HepG2 (cell line): ENCODE measurements around the gene COMT. TPM values are rescaled to one million over a fixed set of nuclear protein-coding genes. Genes with fewer than 3 reads are reported as not detected.

Experiments
- CEBPG ChIP-seq: IDR thresholded peaks from 2 replicates; pipeline ENCODE4 v1.6.1; 2016
- CENPX ChIP-seq: sonication (generic); formaldehyde crosslinking; IDR thresholded peaks from 2 replicates; pipeline ENCODE4 v1.9.0; 2021; ENCODE audit warnings: mild to moderate bottlenecking, missing genetic modification reagents, moderate library complexity
- DR1 ChIP-seq: sonication (generic); formaldehyde crosslinking; IDR thresholded peaks from 2 replicates; pipeline ENCODE4 v1.8.0; 2021; ENCODE audit warnings: mild to moderate bottlenecking, missing genetic modification reagents, inconsistent platforms
- ELF4 ChIP-seq: sonication (generic); formaldehyde crosslinking; IDR thresholded peaks from 2 replicates; pipeline ENCODE4 v1.5.0; 2020; ENCODE audit warnings: missing genetic modification reagents, mild to moderate bottlenecking, moderate library complexity, borderline replicate concordance
- GABPA ChIP-seq, 2 experiments: IDR thresholded peaks; 2 replicates each; pipeline ENCODE4 v1.6.1; 2011 to 2016; ENCODE audit warnings: low read depth in 2 of 2, low read length in 1 of 2, missing biosample characterization in 1 of 2, missing genetic modification characterization in 1 of 2
- GLI4 ChIP-seq: sonication (generic); formaldehyde crosslinking; IDR thresholded peaks from 2 replicates; pipeline ENCODE4 v1.5.1; 2020; ENCODE audit warnings: missing genetic modification reagents, mild to moderate bottlenecking, moderate library complexity, borderline replicate concordance
- GMEB1 ChIP-seq: sonication (generic); formaldehyde crosslinking; IDR thresholded peaks from 2 replicates; pipeline ENCODE4 v1.5.1; 2020; ENCODE audit warnings: missing genetic modification reagents, mild to moderate bottlenecking, borderline replicate concordance
- HIC2 ChIP-seq: sonication (generic); formaldehyde crosslinking; IDR thresholded peaks from 2 replicates; pipeline ENCODE4 v1.9.0; 2022; ENCODE audit warnings: low read depth, missing genetic modification reagents
- KAT8 ChIP-seq: IDR thresholded peaks from 2 replicates; pipeline ENCODE4 v1.6.1; 2016; ENCODE audit warnings: missing genetic modification reagents, missing compliant biosample characterization
- KDM5B ChIP-seq: sonication (generic); formaldehyde crosslinking; IDR thresholded peaks from 2 replicates; pipeline ENCODE4 v1.4.0; 2020; ENCODE audit warnings: missing genetic modification reagents, mild to moderate bottlenecking, borderline replicate concordance
- MAFK ChIP-seq, 2 experiments: IDR thresholded peaks in 1 of 2; conservative IDR thresholded peaks in 1 of 2; 2 replicates each; pipeline ENCODE4 v1.6.1; 2011; ENCODE audit warnings: improper control_type of control experiment in 2 of 2, low read length in 2 of 2
- MED1 ChIP-seq: sonication (generic); formaldehyde crosslinking; IDR thresholded peaks from 2 replicates; pipeline ENCODE4 v1.4.0; 2020; ENCODE audit warnings: missing genetic modification reagents
- NAIF1 ChIP-seq: sonication (generic); formaldehyde crosslinking; IDR thresholded peaks from 2 replicates; pipeline ENCODE4 v1.5.0; 2020; ENCODE audit warnings: mild to moderate bottlenecking, missing genetic modification reagents, borderline replicate concordance
- NFE2 ChIP-seq: sonication (generic); formaldehyde crosslinking; IDR thresholded peaks from 2 replicates; pipeline ENCODE4 v1.4.0; 2020; ENCODE audit warnings: missing genetic modification reagents
- NR0B2 ChIP-seq: sonication (generic); formaldehyde crosslinking; IDR thresholded peaks from 2 replicates; pipeline ENCODE4 v1.4.0; 2020; ENCODE audit warnings: mild to moderate bottlenecking, missing genetic modification reagents
- SOX13 ChIP-seq, 3 experiments: fragments of 450-650 bp in 1 of 3; sonication (generic) in 1 of 3; formaldehyde crosslinking in 1 of 3; IDR thresholded peaks in 2 of 3; conservative IDR thresholded peaks in 1 of 3; 2 replicates each; pipeline versions ENCODE4 v1.5.0 to v1.6.1; 2016 to 2020; ENCODE audit warnings: antibody characterized with exemption in 1 of 3, mild to moderate bottlenecking in 1 of 3, missing compliant biosample characterization in 1 of 3, missing genetic modification reagents in 1 of 3, moderate library complexity in 1 of 3
- TCF7L2 ChIP-seq: IDR thresholded peaks from 2 replicates; pipeline ENCODE4 v1.6.1; 2011; ENCODE audit warnings: mild to moderate bottlenecking, low read depth, low read length, moderate library complexity
- TFDP1 ChIP-seq: IDR thresholded peaks from 2 replicates; pipeline ENCODE4 v1.6.1; 2016; ENCODE audit warnings: missing compliant biosample characterization, missing genetic modification reagents, borderline replicate concordance
- ZNF446 ChIP-seq: sonication (generic); formaldehyde crosslinking; IDR thresholded peaks from 2 replicates; pipeline ENCODE4 v1.5.0; 2020; ENCODE audit warnings: mild to moderate bottlenecking, missing genetic modification reagents
- ZNF530 ChIP-seq: sonication (generic); formaldehyde crosslinking; IDR thresholded peaks from 2 replicates; pipeline ENCODE4 v1.5.0; 2020; ENCODE audit warnings: low read depth, mild to moderate bottlenecking, missing genetic modification reagents
- ZNF598 ChIP-seq: sonication (generic); formaldehyde crosslinking; IDR thresholded peaks from 2 replicates; pipeline ENCODE4 v1.5.1; 2020; ENCODE audit warnings: mild to moderate bottlenecking, missing genetic modification reagents, borderline replicate concordance
- ZNF644 ChIP-seq: IDR thresholded peaks from 2 replicates; pipeline ENCODE4 v1.6.1; 2016; ENCODE audit warnings: low read depth
- ZNF749 ChIP-seq: sonication (generic); formaldehyde crosslinking; IDR thresholded peaks from 2 replicates; pipeline ENCODE4 v1.8.0; 2022; ENCODE audit warnings: mild to moderate bottlenecking, missing genetic modification reagents, moderate library complexity, borderline replicate concordance
- polyA plus RNA-seq, 8 experiments: library from polyadenylated mRNA; depleted of rRNA in 3 of 8; stranded (reverse) in 7 of 8; unstranded in 1 of 8; fragments of >200 nt; fragmentation: Illumina TruSeq in 4 of 8; extraction: Trizol in 4 of 8; gene quantifications; 2 replicates each; pipeline versions ENCODE4 v1.2.1 to v1.2.3, GENCODE V29; 2011 to 2016; ENCODE audit warnings: low read depth in 4 of 8, missing spikeins in 1 of 8, mixed read lengths in 1 of 8; ENCODE audit not compliant: insufficient read depth in 1 of 8
- total RNA-seq, 5 experiments: library from RNA; depleted of rRNA; stranded (reverse); fragments of >200 nt; fragmentation: Illumina TruSeq; extraction: Trizol; gene quantifications; 2 replicates each; pipeline ENCODE4 v1.2.3, GENCODE V29; 2016; ENCODE audit warnings: low read depth in 1 of 5

Gene COMT
- total and polyA plus RNA-seq, 2 of the 13 experiments (the other 11 are each of a cell fraction or from before 2014, with no cell fraction given): 156 to 162 TPM

GRCh38 chr22:19942157-19943081, 847 bp downstream of the COMT start (continued):
- TF ChIP-seq MAFK (conservative IDR thresholded peaks at IDR 0.05 in 1 of 2, IDR thresholded peaks at IDR 0.05 in 1 of 2; ENCODE audit: low read length in 2 of 2): no peak
- TF ChIP-seq HIC2 (CRISPR knock-in tag): 0 out of 2 replicates have a peak, but pooled peaks have one; percentile 46
- no peak for TF ChIP-seq ELF4
- TF ChIP-seq TCF7L2: no peak
- no peak for TF ChIP-seq ZNF644
- TF ChIP-seq ZNF446: no peak; the same call in 1 of the 2 replicates
- TF ChIP-seq ZNF530 (CRISPR knock-in tag): no peak
- TF ChIP-seq CEBPG (CRISPR knock-in tag): no peak
- TF ChIP-seq ZNF749 (CRISPR knock-in tag): no peak; the same call in 1 of the 2 replicates
- TF ChIP-seq MED1 (CRISPR knock-in tag): peak; percentile 24; the same call in 1 of the 2 replicates
- TF ChIP-seq NFE2: no peak
- peak; percentile 52; the same call in 1 of the 2 replicates for TF ChIP-seq KAT8 (CRISPR knock-in tag)
- TF ChIP-seq SOX13 (IDR thresholded peaks at IDR 0.05): no peak
- 0 out of 4 replicates have a peak, but pooled peaks of 1 of the 2 experiments have one; percentile 30 for TF ChIP-seq SOX13 (CRISPR knock-in tag; conservative IDR thresholded peaks at IDR 0.05 in 1 of 2, IDR thresholded peaks at IDR 0.05 in 1 of 2)
- TF ChIP-seq ZNF598 (CRISPR knock-in tag): no peak
- TF ChIP-seq NR0B2: 0 out of 2 replicates have a peak, but pooled peaks have one; percentile 21
- no peak for TF ChIP-seq DR1 (CRISPR knock-in tag)
- TF ChIP-seq CENPX (CRISPR knock-in tag): no peak
- TF ChIP-seq NAIF1 (CRISPR knock-in tag): peak; percentile 49; the same call in 1 of the 2 replicates
- no peak for TF ChIP-seq TFDP1 (CRISPR knock-in tag)
- no peak for TF ChIP-seq GMEB1 (CRISPR knock-in tag)
- no peak for TF ChIP-seq GABPA (IDR thresholded peaks at IDR 0.05; ENCODE audit: low read depth, low read length)
- TF ChIP-seq GABPA (CRISPR knock-in tag; IDR thresholded peaks at IDR 0.05; ENCODE audit: low read depth): 0 out of 2 replicates have a peak, but pooled peaks have one; percentile 4
- 0 out of 2 replicates have a peak, but pooled peaks have one; percentile 67 for TF ChIP-seq GLI4
- TF ChIP-seq KDM5B (CRISPR knock-in tag): no peak
